Left ventricle myocardium inferior (tissue), 1 donor: Measurements from ENCODE around the gene SINHCAF. TPM values are rescaled to one million over a fixed set of nuclear protein-coding genes. Genes with fewer than 3 reads are reported as not detected.
"Not testable (repeated sequence)": the region's sequence is repeated elsewhere in the genome, so short reads cannot be mapped to it uniquely, and the experiment has no call there.

Source experiments
- DNase-seq: peaks from one replicate; pipeline ENCODE4 v3.0.0-alpha.2; 2020
- H3K27ac ChIP-seq: fragments of 200-600 bp; replicated peaks from 2 replicates; pipeline ENCODE4 v1.8.0; 2021
- H3K27me3 ChIP-seq: fragments of 200-600 bp; 2 replicates; pipeline ENCODE4 v1.8.0; 2021; ENCODE audit warnings: low read depth
- H3K36me3 ChIP-seq: fragments of 200-600 bp; 2 replicates; pipeline ENCODE4 v1.8.0; 2021
- H3K4me1 ChIP-seq: fragments of 200-600 bp; 2 replicates; pipeline ENCODE4 v1.8.0; 2021
- H3K4me3 ChIP-seq: fragments of 200-600 bp; 2 replicates; pipeline ENCODE4 v1.8.0; 2021; ENCODE audit warnings: mild to moderate bottlenecking, moderate library complexity
- H3K9me3 ChIP-seq: fragments of 200-600 bp; replicated peaks from 2 replicates; pipeline ENCODE4 v1.8.0; 2021
- CTCF ChIP-seq: fragments of 200-600 bp; IDR thresholded peaks from 2 replicates; pipeline ENCODE4 v1.8.0; 2021; ENCODE audit warnings: antibody characterized with exemption, mild to moderate bottlenecking, borderline replicate concordance
- intact Hi-C: fragments of 100-400 bp; cut with micrococcal nuclease; formaldehyde crosslinking; loops from one replicate; pipeline ENCODE4 v1.11.0; 2022
- long read RNA-seq: library from polyadenylated mRNA; unstranded; transcript quantifications from one replicate; pipeline ENCODE4 v2.0.0, GENCODE V29; 2021
- total RNA-seq: library from RNA; stranded (reverse); fragmentation: NEBNext Ultra II Directional; extraction: Animal tissue kit (Norgen Biotek cat#: 25700); gene quantifications from one replicate; pipeline ENCODE4 v1.2.1, GENCODE V29; 2021
- donor health status: DM: no; HTN: yes; CAD: no; lungs with severe emphysema.

The SINHCAF gene
- total RNA-seq = 6.6 TPM
- long read RNA-seq, partial matches to known transcripts = 0 of 8 reads
- long read RNA-seq, other reads (novel, unspliced or antisense) = 2 of 8 reads

DNA sequence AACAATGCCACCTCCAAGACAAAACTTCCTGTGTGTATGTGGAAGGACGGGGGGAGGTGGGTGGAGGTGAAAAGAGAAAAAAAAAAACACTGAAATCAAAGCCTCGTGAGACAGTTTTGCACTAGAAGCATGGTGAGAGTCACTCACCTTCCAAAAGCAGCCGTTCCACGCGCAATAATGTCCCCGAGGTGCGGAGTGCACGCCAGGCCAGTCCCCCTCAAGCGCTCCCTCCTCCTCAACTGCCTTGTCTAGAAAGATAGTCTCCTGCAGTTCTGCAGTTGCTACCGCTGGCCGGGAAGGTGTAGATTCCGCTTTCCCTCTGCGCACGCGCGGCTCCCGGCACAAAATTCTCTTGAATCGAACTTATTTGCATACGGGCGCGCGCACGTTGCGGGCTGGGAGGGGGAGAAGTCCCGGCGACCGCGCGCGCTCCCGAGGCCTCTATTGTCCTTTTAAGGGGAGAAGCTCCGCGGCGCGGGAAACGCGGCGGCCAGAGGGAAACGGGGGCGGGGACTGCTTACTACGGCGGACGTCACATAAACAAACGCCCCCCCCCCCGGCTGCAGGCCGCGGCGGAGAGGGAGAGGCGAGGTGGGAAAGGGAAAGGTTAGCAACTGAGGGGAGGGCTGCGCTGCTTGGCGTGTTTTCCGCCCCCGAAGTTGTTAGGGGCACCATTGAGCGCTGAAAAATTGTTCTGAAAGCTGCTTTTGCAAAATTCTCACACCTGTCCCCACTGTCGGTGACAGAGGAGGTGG, at the start of gene SINHCAF:
Gene SINHCAF, minus strand, starts transcription at position 274 of the 755 bp plus-strand sequence. CDS start 27,946 bp downstream, outside the sequence.
- H3K9me3 ChIP-seq = no peaks in the 10 kb centered on the region
- H3K4me3 ChIP-seq = peak within 1 kb of the TSS; percentile 88
- peaks cover 43% of the 10 kb centered on the region for H3K4me1 ChIP-seq
- no peaks in the 10 kb centered on the region for H3K36me3 ChIP-seq
- peak within 1 kb of the TSS; percentile 79 for H3K27ac ChIP-seq
- DNase-seq = peak; percentile 100
- intact Hi-C loops = no loop called here
- H3K27me3 ChIP-seq = no peaks in the 10 kb centered on the region
- no peak for TF ChIP-seq CTCF

DNA sequence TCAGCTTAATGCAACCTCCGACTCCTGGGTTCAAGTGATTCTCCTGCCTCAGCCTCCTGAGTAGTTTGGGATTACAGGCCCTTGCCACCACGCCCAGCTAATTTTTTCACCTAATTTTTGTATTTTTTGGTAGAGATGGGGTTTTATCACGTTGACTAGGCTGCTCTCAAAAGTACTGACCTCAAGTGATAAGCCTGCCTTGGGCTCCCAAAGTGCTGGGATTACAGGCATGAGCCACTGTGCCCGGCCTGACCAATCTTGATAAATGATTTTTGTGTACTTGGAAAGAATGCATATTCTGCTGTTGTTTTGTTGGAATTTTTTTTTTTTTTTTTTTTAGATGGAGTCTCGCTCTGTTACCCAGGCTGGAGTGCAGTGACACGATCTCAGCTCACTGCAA, 49.5 kb upstream of the SINHCAF start:
- H3K4me3 ChIP-seq, H3K27me3 ChIP-seq, intact Hi-C loops, H3K4me1 ChIP-seq, DNase-seq, H3K27ac ChIP-seq, H3K36me3 ChIP-seq, H3K9me3 ChIP-seq: not testable (repeated sequence)

GRCh38 chr12:31371256-31371620, 45.3 kb upstream of the SINHCAF start:
- Histone ChIP-seq H3K9me3 (no peaks in the 10 kb centered on the region), H3K27ac (no peak overlapping the region), H3K4me1 (peaks cover 12% of the 10 kb centered on the region), H3K27me3 (no peaks in the 10 kb centered on the region), H3K36me3 (no peaks in the 10 kb centered on the region), H3K4me3 (no peak overlapping the region)
- no peak for TF ChIP-seq CTCF
- intact Hi-C loops = no loop called here
- DNase-seq = no peak

- intact Hi-C loops = no loop called here
- Histone ChIP-seq H3K27me3 (no peaks in the 10 kb centered on the region), H3K27ac (peak overlapping the region; percentile 30), H3K9me3 (no peaks in the 10 kb centered on the region), H3K4me1 (peaks cover 12% of the 10 kb centered on the region), H3K4me3 (peak overlapping the region; percentile 56), H3K36me3 (no peaks in the 10 kb centered on the region)
- no peak for TF ChIP-seq CTCF
- DNase-seq = no peak
Measured at GRCh38 chr12:31370531-31371255, 44.7 kb upstream of the SINHCAF start.

DNA sequence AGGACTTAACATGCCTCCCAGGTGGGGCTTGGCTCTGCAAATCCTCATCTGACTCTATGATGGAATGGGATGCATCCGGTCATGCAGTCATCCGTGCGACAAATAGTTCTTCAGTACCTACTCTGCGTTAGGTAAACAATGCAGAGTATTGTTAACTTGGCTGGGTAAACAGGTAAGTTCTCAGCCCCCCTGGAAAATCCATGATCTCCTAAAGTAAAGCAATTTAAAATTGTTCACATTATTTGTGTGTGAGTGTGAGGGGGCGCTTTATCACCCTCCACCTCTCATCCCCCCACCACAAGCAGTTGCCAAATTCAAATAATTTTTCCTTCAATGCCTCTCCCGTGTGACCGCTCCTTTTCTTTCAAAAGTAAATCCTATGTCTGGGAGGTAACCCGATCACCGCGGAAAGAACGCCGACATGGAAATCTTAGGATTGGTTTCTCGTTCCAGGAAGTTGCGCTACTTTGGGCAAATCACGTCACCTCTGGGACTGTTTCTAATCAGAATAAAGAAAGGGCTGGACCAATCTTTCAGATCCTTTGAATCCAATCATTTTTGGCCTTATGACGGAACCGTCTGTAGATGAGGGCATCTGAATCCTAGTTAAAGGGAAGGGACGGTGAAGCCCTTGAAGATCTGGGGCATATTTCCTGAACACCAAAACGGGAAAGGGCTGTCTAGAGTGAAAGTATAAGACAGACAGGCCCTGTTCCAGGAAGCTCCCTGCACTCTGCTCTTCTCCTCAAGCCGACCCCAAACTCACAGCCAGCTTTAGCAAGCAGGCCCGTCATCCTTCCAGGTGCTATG, 44.0 kb upstream of the SINHCAF start:
- no peak for TF ChIP-seq CTCF
- intact Hi-C loops = no loop called here

More for the DNA sequence above, 44.0 kb upstream of the SINHCAF start:
- Histone ChIP-seq H3K36me3 (no peaks in the 10 kb centered on the region), H3K9me3 (no peaks in the 10 kb centered on the region), H3K27me3 (no peaks in the 10 kb centered on the region), H3K4me1 (peaks cover 12% of the 10 kb centered on the region), H3K4me3 (peak overlapping the region; percentile 56), H3K27ac (peak overlapping the region; percentile 30)
- peak; percentile 19 for DNase-seq
